Endodermal cell (in vitro differentiated cells): ENCODE data around the gene KIAA1328. TPM values are rescaled to one million over a fixed set of nuclear protein-coding genes. Genes with fewer than 3 reads are reported as not detected.

Experiments
- DNase-seq: peaks from one replicate; pipeline ENCODE4 v3.0.0-alpha.2; 2017
- H3K27ac ChIP-seq: 2 replicates; pipeline ENCODE4 v1.5.1; 2013; ENCODE audit warnings: mild to moderate bottlenecking, low read depth, low read length, moderate library complexity
- H3K27me3 ChIP-seq: 2 replicates; pipeline ENCODE4 v1.6.1; 2013; ENCODE audit warnings: mild to moderate bottlenecking, low read length, moderate library complexity; ENCODE audit not compliant: insufficient read depth, control insufficient read depth, poor library complexity, severe bottlenecking
- H3K36me3 ChIP-seq: 2 replicates; pipeline ENCODE4 v1.7.0; 2013; ENCODE audit warnings: mild to moderate bottlenecking, low read length, moderate library complexity; ENCODE audit not compliant: control insufficient read depth, insufficient read depth
- H3K4me1 ChIP-seq: one replicate; pipeline ENCODE4 v1.7.0; 2013; ENCODE audit warnings: low read length; ENCODE audit not compliant: control insufficient read depth, insufficient read depth
- H3K4me3 ChIP-seq: 2 replicates; pipeline ENCODE4 v1.5.1; 2013; ENCODE audit warnings: mild to moderate bottlenecking, low read length, moderate library complexity
- H3K9ac ChIP-seq: 2 replicates; pipeline ENCODE4 v1.6.1; 2013; ENCODE audit warnings: mild to moderate bottlenecking, low read length, moderate library complexity; ENCODE audit not compliant: poor library complexity, severe bottlenecking; ENCODE audit errors: extremely low read depth
- H3K9me3 ChIP-seq: 2 replicates; pipeline ENCODE4 v1.6.1; 2013; ENCODE audit warnings: mild to moderate bottlenecking, low read length, moderate library complexity; ENCODE audit not compliant: control insufficient read depth
- H3K27ac Mint-ChIP-seq: 2 replicates; pipeline ENCODE4 v1.8.0; 2020; ENCODE audit warnings: mixed read lengths
- H3K27me3 Mint-ChIP-seq: 2 replicates; pipeline ENCODE4 v1.8.0; 2021; ENCODE audit warnings: mild to moderate bottlenecking, mixed read lengths; ENCODE audit not compliant: insufficient read depth
- H3K36me3 Mint-ChIP-seq: 2 replicates; pipeline ENCODE4 v1.8.0; 2020; ENCODE audit warnings: low read depth, mixed read lengths
- H3K4me1 Mint-ChIP-seq: 2 replicates; pipeline ENCODE4 v1.8.0; 2020; ENCODE audit warnings: mixed read lengths
- H3K4me3 Mint-ChIP-seq: 2 replicates; pipeline ENCODE4 v1.8.0; 2020; ENCODE audit warnings: mild to moderate bottlenecking, moderate library complexity, mixed read lengths
- H3K9me3 Mint-ChIP-seq: 2 replicates; pipeline ENCODE4 v1.8.0; 2020; ENCODE audit warnings: mild to moderate bottlenecking, mixed read lengths
- WGBS, 2 experiments: methylation state at CpG; one replicate each; pipeline versions ENCODE4 v1.1.5 to v1.1.7; 2013; ENCODE audit warnings: missing lambda C conversion rate in 2 of 2, mixed read lengths in 1 of 2; ENCODE audit not compliant: insufficient coverage in 1 of 2, insufficient read length in 1 of 2; 5-methylcytosine and 5-hydroxymethylcytosine counted together
- total RNA-seq, 2 donors: library from RNA; stranded (reverse); fragmentation: NEBNext Ultra II Directional in 1 of 2; extraction: Animal tissue kit (Norgen Biotek cat#: 25700) in 1 of 2; gene quantifications; 2 replicates in 1 of 2; 3 replicates in 1 of 2; pipeline ENCODE4 v1.2.1, GENCODE V29; 2021
- TF ChIP-seq, protein P1 (sequence below): fragments of 200-600 bp; sonication (generic); conservative IDR thresholded peaks from 2 replicates; pipeline ENCODE4 v1.5.0; 2021; ENCODE audit warnings: antibody characterized with exemption, mild to moderate bottlenecking

Gene KIAA1328
- total RNA-seq, 2 donors from 2014 or later: 7.6 to 8.4 TPM

DNA sequence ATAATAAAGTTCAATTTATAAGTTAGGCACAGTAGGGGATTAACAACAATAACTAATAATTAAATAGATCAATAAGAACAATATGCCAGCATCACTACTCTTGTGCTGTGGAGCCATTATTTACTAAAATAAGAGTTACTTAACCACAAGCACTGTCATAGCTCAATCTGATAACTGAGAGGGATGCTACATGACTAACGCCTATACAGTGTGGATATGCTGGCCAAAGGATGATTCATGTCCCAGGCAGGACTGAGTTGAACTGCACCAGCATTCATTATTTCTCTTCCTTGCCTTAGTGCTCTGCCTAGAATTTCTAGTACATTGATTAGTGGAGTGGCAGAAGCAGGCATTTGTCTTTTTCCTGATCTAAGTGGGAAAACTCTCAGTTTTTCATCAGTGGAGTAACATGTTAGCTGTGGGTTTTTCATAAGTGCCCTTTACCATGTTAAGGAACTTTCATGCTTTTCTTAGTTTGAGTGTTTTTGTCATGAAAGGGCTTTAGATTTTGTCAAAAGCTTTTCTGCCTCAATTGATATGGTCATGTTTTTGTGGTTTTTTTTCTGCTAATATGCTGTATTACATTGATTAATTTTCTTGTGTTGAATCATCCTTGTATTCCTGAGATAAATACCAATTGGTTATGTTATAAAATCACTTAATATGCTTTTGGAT is 21.7 kb downstream of the KIAA1328 start:
- H3K36me3 ChIP-seq: no peaks in the 10 kb centered on the region
- H3K4me3 ChIP-seq: no peak overlapping the region
- Mint-ChIP-seq H3K4me3 (no peak overlapping the region), H3K4me1 (no peaks in the 10 kb centered on the region), H3K27me3 (no peaks in the 10 kb centered on the region), H3K36me3 (peaks cover 15% of the 10 kb centered on the region), H3K9me3 (peaks cover 9% of the 10 kb centered on the region), H3K27ac (no peak overlapping the region)
- H3K4me1 ChIP-seq: no peaks in the 10 kb centered on the region
- H3K9ac ChIP-seq: no peak overlapping the region
- no peak for DNase-seq
- H3K9me3 ChIP-seq: peaks cover 10% of the 10 kb centered on the region
- TF ChIP-seq, protein P1, sequence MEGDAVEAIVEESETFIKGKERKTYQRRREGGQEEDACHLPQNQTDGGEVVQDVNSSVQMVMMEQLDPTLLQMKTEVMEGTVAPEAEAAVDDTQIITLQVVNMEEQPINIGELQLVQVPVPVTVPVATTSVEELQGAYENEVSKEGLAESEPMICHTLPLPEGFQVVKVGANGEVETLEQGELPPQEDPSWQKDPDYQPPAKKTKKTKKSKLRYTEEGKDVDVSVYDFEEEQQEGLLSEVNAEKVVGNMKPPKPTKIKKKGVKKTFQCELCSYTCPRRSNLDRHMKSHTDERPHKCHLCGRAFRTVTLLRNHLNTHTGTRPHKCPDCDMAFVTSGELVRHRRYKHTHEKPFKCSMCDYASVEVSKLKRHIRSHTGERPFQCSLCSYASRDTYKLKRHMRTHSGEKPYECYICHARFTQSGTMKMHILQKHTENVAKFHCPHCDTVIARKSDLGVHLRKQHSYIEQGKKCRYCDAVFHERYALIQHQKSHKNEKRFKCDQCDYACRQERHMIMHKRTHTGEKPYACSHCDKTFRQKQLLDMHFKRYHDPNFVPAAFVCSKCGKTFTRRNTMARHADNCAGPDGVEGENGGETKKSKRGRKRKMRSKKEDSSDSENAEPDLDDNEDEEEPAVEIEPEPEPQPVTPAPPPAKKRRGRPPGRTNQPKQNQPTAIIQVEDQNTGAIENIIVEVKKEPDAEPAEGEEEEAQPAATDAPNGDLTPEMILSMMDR: no peak
- WGBS, 2 experiments: 80 to 90% methylated on average over 1 of the region's 1 CpG
- no peaks in the 10 kb centered on the region for H3K27me3 ChIP-seq
- H3K27ac ChIP-seq: no peak overlapping the region

GRCh38 chr18:36851202-36851590 is 22.3 kb downstream of the KIAA1328 start:
- Histone ChIP-seq H3K4me3 (no peak overlapping the region), H3K27me3 (no peaks in the 10 kb centered on the region), H3K9ac (no peak overlapping the region), H3K9me3 (peaks cover 10% of the 10 kb centered on the region), H3K4me1 (no peaks in the 10 kb centered on the region), H3K27ac (no peak overlapping the region), H3K36me3 (no peaks in the 10 kb centered on the region)
- no peak overlapping the region for H3K27ac Mint-ChIP-seq
- H3K4me1 Mint-ChIP-seq: no peaks in the 10 kb centered on the region
- H3K27me3 Mint-ChIP-seq: no peaks in the 10 kb centered on the region
- DNase-seq: no peak
- 100% methylated on average over 2 of the region's 2 CpGs; no CpG with 5 or more reads in 1 of the 2 experiments for WGBS, 2 experiments
- peaks cover 15% of the 10 kb centered on the region for H3K36me3 Mint-ChIP-seq
- H3K4me3 Mint-ChIP-seq: no peak overlapping the region
- TF ChIP-seq, protein P1: no peak
- H3K9me3 Mint-ChIP-seq: peaks cover 9% of the 10 kb centered on the region

GRCh38 chr18:36856815-36857214 is 27.9 kb downstream of the KIAA1328 start:
- no peak overlapping the region for H3K9ac ChIP-seq
- no peak for DNase-seq
- H3K4me3 Mint-ChIP-seq: no peak overlapping the region
- no peaks in the 10 kb centered on the region for H3K4me1 Mint-ChIP-seq
- no peaks in the 10 kb centered on the region for H3K27me3 ChIP-seq
- no peak overlapping the region for H3K27ac ChIP-seq
- H3K9me3 ChIP-seq: peaks cover 8% of the 10 kb centered on the region
- no peak overlapping the region for H3K4me3 ChIP-seq
- 77 to 100% methylated on average over 1 of the region's 1 CpG for WGBS, 2 experiments
- H3K4me1 ChIP-seq: no peaks in the 10 kb centered on the region
- H3K36me3 Mint-ChIP-seq: peaks cover 13% of the 10 kb centered on the region
- peaks cover 7% of the 10 kb centered on the region for H3K9me3 Mint-ChIP-seq
- no peak overlapping the region for H3K27ac Mint-ChIP-seq
- H3K36me3 ChIP-seq: no peaks in the 10 kb centered on the region
- TF ChIP-seq, protein P1: no peak
- no peaks in the 10 kb centered on the region for H3K27me3 Mint-ChIP-seq
